Trophoblast cell (in vitro differentiated cells and primary cell): ENCODE measurements around the gene AUTS2.

Experiments
- DNase-seq, 2 donors: peaks; one replicate each; pipeline ENCODE4 v3.0.0-alpha.2; 2016
- H2AFZ ChIP-seq: 2 replicates; pipeline ENCODE4 v1.6.1; 2013; ENCODE audit warnings: low read length, moderate library complexity, mild to moderate bottlenecking; ENCODE audit not compliant: insufficient read depth, poor library complexity
- H2AK5ac ChIP-seq: 2 replicates; pipeline ENCODE4 v1.6.1; 2013; ENCODE audit warnings: mild to moderate bottlenecking, low read length
- H2BK120ac ChIP-seq: 2 replicates; pipeline ENCODE4 v1.6.1; 2013; ENCODE audit warnings: low read length, mild to moderate bottlenecking, moderate library complexity; ENCODE audit not compliant: insufficient read depth, poor library complexity
- H2BK12ac ChIP-seq: 2 replicates; pipeline ENCODE4 v1.6.1; 2013; ENCODE audit warnings: mild to moderate bottlenecking, low read length, moderate library complexity
- H2BK5ac ChIP-seq: 2 replicates; pipeline ENCODE4 v1.6.1; 2013; ENCODE audit warnings: low read length, low read depth, moderate library complexity, mild to moderate bottlenecking; ENCODE audit not compliant: poor library complexity
- H3K14ac ChIP-seq: 2 replicates; pipeline ENCODE4 v1.6.1; 2013; ENCODE audit warnings: mild to moderate bottlenecking, low read length
- H3K18ac ChIP-seq: 2 replicates; pipeline ENCODE4 v1.6.1; 2013; ENCODE audit warnings: mild to moderate bottlenecking, low read length
- H3K23ac ChIP-seq: 2 replicates; pipeline ENCODE4 v1.6.1; 2013; ENCODE audit warnings: low read length
- H3K27ac ChIP-seq: 2 replicates; pipeline ENCODE4 v1.5.1; 2013; ENCODE audit warnings: low read depth, mild to moderate bottlenecking, inconsistent platforms, low read length, moderate library complexity
- H3K27me3 ChIP-seq: 2 replicates; pipeline ENCODE4 v1.6.1; 2013; ENCODE audit warnings: inconsistent platforms, mild to moderate bottlenecking, low read length, moderate library complexity; ENCODE audit not compliant: insufficient read depth
- H3K36me3 ChIP-seq, 2 experiments: 1 replicate in 1 of 2; 2 replicates in 1 of 2; pipeline ENCODE4 v1.6.1; 2013; ENCODE audit warnings: low read length in 2 of 2, mild to moderate bottlenecking in 2 of 2, moderate library complexity in 1 of 2; ENCODE audit not compliant: insufficient read depth in 2 of 2, control insufficient read depth in 1 of 2
- H3K4ac ChIP-seq: 2 replicates; pipeline ENCODE4 v1.6.1; 2013; ENCODE audit warnings: low read depth, mild to moderate bottlenecking, low read length, moderate library complexity
- H3K4me1 ChIP-seq, 2 experiments: 1 replicate in 1 of 2; 2 replicates in 1 of 2; pipeline ENCODE4 v1.6.1; 2013; ENCODE audit warnings: low read length in 2 of 2, mild to moderate bottlenecking in 2 of 2, moderate library complexity in 1 of 2; ENCODE audit not compliant: insufficient read depth in 2 of 2, control insufficient read depth in 1 of 2
- H3K4me2 ChIP-seq: 2 replicates; pipeline ENCODE4 v1.6.1; 2013; ENCODE audit warnings: inconsistent platforms, mild to moderate bottlenecking, low read length, moderate library complexity
- H3K4me3 ChIP-seq: 2 replicates; pipeline ENCODE4 v1.5.1; 2013; ENCODE audit warnings: mild to moderate bottlenecking, low read depth, low read length, inconsistent platforms
- H3K79me1 ChIP-seq: one replicate; pipeline ENCODE4 v1.6.1; 2013; ENCODE audit warnings: low read length
- H3K79me2 ChIP-seq: 2 replicates; pipeline ENCODE4 v1.6.1; 2013; ENCODE audit warnings: low read length, mild to moderate bottlenecking; ENCODE audit not compliant: control insufficient read depth, insufficient read depth, poor library complexity
- H3K9ac ChIP-seq: 2 replicates; pipeline ENCODE4 v1.6.1; 2013; ENCODE audit warnings: mild to moderate bottlenecking, low read length
- H3K9me3 ChIP-seq: 2 replicates; pipeline ENCODE4 v1.6.1; 2013; ENCODE audit warnings: low read depth, mild to moderate bottlenecking, control low read depth, inconsistent platforms, low read length; ENCODE audit not compliant: insufficient read depth
- H4K12ac ChIP-seq: 2 replicates; pipeline ENCODE4 v1.6.1; 2013; ENCODE audit warnings: low read depth, mild to moderate bottlenecking, low read length, moderate library complexity
- H4K8ac ChIP-seq: 2 replicates; pipeline ENCODE4 v1.6.1; 2013; ENCODE audit warnings: low read depth, mild to moderate bottlenecking, low read length, moderate library complexity
- H4K91ac ChIP-seq: one replicate; pipeline ENCODE4 v1.6.1; 2013; ENCODE audit warnings: low read depth, mild to moderate bottlenecking, low read length, moderate library complexity
- WGBS: extraction: QIAGEN DNeasy Blood & Tissue Kit; methylation state at CpG from one replicate; pipeline ENCODE4 v1.1.7; 2013; ENCODE audit warnings: missing lambda C conversion rate; ENCODE audit not compliant: insufficient read length, insufficient coverage; ENCODE audit errors: extremely low coverage; 5-methylcytosine and 5-hydroxymethylcytosine counted together

Gene AUTS2

DNA sequence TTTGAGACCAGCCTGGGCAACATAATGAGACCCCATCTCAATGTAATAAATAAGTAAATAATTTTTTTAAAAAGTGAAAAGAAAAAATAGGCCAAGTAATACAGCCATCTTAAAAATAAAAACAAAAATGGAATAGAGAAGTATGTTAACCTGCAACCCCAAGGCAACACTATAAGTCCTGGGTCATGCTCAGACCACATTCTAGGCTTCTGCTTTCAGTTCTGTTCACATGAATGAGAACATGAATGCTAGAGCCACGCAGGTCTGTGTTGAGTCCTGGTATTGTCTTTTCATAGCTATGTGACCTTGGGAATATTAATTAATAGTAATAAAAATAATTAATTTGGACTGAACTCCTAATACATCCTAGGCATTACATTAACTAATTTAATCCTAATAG is 284.0 kb downstream of the AUTS2 start:
- no peak overlapping the region for H2AK5ac ChIP-seq
- no peak for DNase-seq
- no peak overlapping the region for H3K9ac ChIP-seq
- H3K4me1 ChIP-seq, result no peaks in the 10 kb centered on the region
- no peak overlapping the region for H3K4me3 ChIP-seq
- no peak overlapping the region for H2AFZ ChIP-seq
- H2BK12ac ChIP-seq, result no peak overlapping the region
- no peak overlapping the region for H4K91ac ChIP-seq
- no peak overlapping the region for H4K8ac ChIP-seq
- H3K14ac ChIP-seq, result no peak overlapping the region
- no peak overlapping the region for H3K18ac ChIP-seq
- H3K27ac ChIP-seq, result no peak overlapping the region
- H3K27me3 ChIP-seq, result no peaks in the 10 kb centered on the region
- no peaks in the 10 kb centered on the region for H3K36me3 ChIP-seq
- H4K12ac ChIP-seq, result no peak overlapping the region
- no peak overlapping the region for H3K4ac ChIP-seq
- H3K79me1 ChIP-seq, result no peaks in the 10 kb centered on the region
- H2BK120ac ChIP-seq, result no peak overlapping the region
- H2BK5ac ChIP-seq, result no peak overlapping the region
- peaks cover 1% of the 10 kb centered on the region for H3K9me3 ChIP-seq
- no CpG with 5 or more reads among the region's 1 CpG for WGBS
- no peak overlapping the region for H3K4me2 ChIP-seq
- H3K79me2 ChIP-seq, result no peaks in the 10 kb centered on the region
- no peak overlapping the region for H3K23ac ChIP-seq

- no peaks in the 10 kb centered on the region for H3K79me2 ChIP-seq
- no peaks in the 10 kb centered on the region for H3K27me3 ChIP-seq
- H3K23ac ChIP-seq, result no peak overlapping the region
- no peaks in the 10 kb centered on the region for H3K9me3 ChIP-seq
- no peak overlapping the region for H3K4me3 ChIP-seq
- no peak overlapping the region for H4K12ac ChIP-seq
- no peak overlapping the region for H2AK5ac ChIP-seq
- H3K27ac ChIP-seq, result no peak overlapping the region
- H2BK5ac ChIP-seq, result no peak overlapping the region
- H3K36me3 ChIP-seq, result no peaks in the 10 kb centered on the region
- no peak overlapping the region for H3K14ac ChIP-seq
- no peak overlapping the region for H3K18ac ChIP-seq
- no peak overlapping the region for H2BK120ac ChIP-seq
- no peak for DNase-seq
- no peak overlapping the region for H2BK12ac ChIP-seq
- no CpG with 5 or more reads among the region's 7 CpGs for WGBS
- no peaks in the 10 kb centered on the region for H3K79me1 ChIP-seq
- H3K4ac ChIP-seq, result no peak overlapping the region
- H3K4me2 ChIP-seq, result no peak overlapping the region
- H4K91ac ChIP-seq, result no peak overlapping the region
- H3K9ac ChIP-seq, result no peak overlapping the region
- no peaks in the 10 kb centered on the region for H3K4me1 ChIP-seq
- H4K8ac ChIP-seq, result no peak overlapping the region
- H2AFZ ChIP-seq, result no peak overlapping the region
These were observed 285.2 kb downstream of the AUTS2 start for GRCh38 chr7:69883399-69883891.

- Histone ChIP-seq H4K12ac (no peak overlapping the region), H3K79me2 (no peaks in the 10 kb centered on the region), H3K4me3 (no peak overlapping the region), H4K8ac (no peak overlapping the region), H2BK120ac (no peak overlapping the region), H2BK12ac (no peak overlapping the region), H3K27me3 (no peaks in the 10 kb centered on the region), H3K36me3 (no peaks in the 10 kb centered on the region), H3K9me3 (no peaks in the 10 kb centered on the region), H3K4ac (no peak overlapping the region), H2AFZ (no peak overlapping the region), H3K4me2 (no peak overlapping the region), H3K18ac (no peak overlapping the region), H3K4me1 (no peaks in the 10 kb centered on the region), H3K14ac (no peak overlapping the region), H2AK5ac (no peak overlapping the region), H2BK5ac (no peak overlapping the region), H3K23ac (no peak overlapping the region), H3K79me1 (no peaks in the 10 kb centered on the region), H3K27ac (no peak overlapping the region), H3K9ac (no peak overlapping the region), H4K91ac (no peak overlapping the region)
- WGBS, result no CpG with 5 or more reads among the region's 3 CpGs
- DNase-seq, result no peak
These were observed 287.2 kb downstream of the AUTS2 start for GRCh38 chr7:69885431-69885830.

DNA sequence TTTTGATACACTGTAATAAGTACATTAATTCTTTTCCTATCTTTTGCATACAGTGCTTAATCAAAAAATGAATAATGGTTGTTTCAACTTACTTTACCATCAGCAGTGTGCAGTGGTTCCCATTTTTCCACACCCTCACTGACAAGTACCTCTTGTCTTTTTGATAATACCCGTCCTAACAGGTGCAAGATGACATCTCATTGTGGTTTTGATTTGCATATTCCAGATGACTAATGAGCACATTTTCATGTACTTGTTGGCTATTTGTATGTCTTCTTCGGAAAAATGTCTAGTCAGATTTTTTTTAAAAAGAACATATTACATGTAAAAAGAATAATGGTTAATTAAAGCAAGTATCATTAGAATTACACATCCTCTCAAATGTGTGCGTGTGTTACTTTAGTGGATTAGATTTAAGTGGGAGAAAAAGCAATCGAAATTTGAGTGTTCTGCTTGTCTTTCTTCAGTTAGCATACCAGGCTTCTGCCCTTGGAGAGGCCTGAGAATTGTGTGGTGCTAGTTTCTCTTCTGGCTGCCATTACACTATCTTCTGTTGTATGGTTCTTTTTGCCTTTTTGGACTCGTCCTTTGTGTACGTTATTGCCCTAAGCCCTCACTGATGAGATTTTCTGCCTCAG is 291.2 kb downstream of the AUTS2 start:
- DNase-seq, result no peak
- Histone ChIP-seq H3K9ac (no peak overlapping the region), H3K18ac (no peak overlapping the region), H2BK5ac (no peak overlapping the region), H3K4me1 (no peaks in the 10 kb centered on the region), H3K14ac (no peak overlapping the region), H3K27me3 (no peaks in the 10 kb centered on the region), H3K4me3 (no peak overlapping the region), H3K79me2 (no peaks in the 10 kb centered on the region), H3K23ac (no peak overlapping the region), H3K4me2 (no peak overlapping the region), H4K91ac (no peak overlapping the region), H3K9me3 (no peaks in the 10 kb centered on the region), H4K12ac (no peak overlapping the region), H3K79me1 (no peaks in the 10 kb centered on the region), H3K36me3 (no peaks in the 10 kb centered on the region), H2AFZ (no peak overlapping the region), H3K27ac (no peak overlapping the region), H2BK12ac (no peak overlapping the region), H2BK120ac (no peak overlapping the region), H2AK5ac (no peak overlapping the region), H3K4ac (no peak overlapping the region), H4K8ac (no peak overlapping the region)
- WGBS, result no CpG with 5 or more reads among the region's 6 CpGs
